GM12878 (cell line): Measurements from ENCODE around the gene ARF3. TPM values are rescaled to one million over a fixed set of nuclear protein-coding genes. Genes with fewer than 3 reads are reported as not detected.

Source experiments
- BCL11A ChIP-seq: IDR thresholded peaks from 2 replicates; pipeline ENCODE4 v1.6.1; 2011; ENCODE audit warnings: low read depth, low read length
- CREM ChIP-seq: IDR thresholded peaks from 2 replicates; pipeline ENCODE4 v1.6.1; 2014; ENCODE audit warnings: antibody characterized with exemption, low read depth
- FOS ChIP-seq: IDR thresholded peaks from 3 replicates; pipeline ENCODE4 v1.6.1; 2011; ENCODE audit warnings: borderline replicate concordance; ENCODE audit not compliant: insufficient read length; ENCODE audit errors: extremely low read depth
- POLR2AphosphoS5 ChIP-seq: IDR thresholded peaks from 2 replicates; pipeline ENCODE4 v1.6.1; 2011; ENCODE audit warnings: mild to moderate bottlenecking, low read length, inconsistent platforms
- TARDBP ChIP-seq: IDR thresholded peaks from 2 replicates; pipeline ENCODE4 v1.6.1; 2016; ENCODE audit warnings: borderline replicate concordance
- polyA plus RNA-seq, 11 experiments: library from polyadenylated mRNA; depleted of rRNA in 4 of 11; unstranded in 6 of 11; stranded (reverse) in 5 of 11; fragments of >200 nt; fragmentation: Nextera tagmentation in 4 of 11; fragmentation: Illumina TruSeq in 1 of 11; extraction: Ambion mirVana in 4 of 11; extraction: Trizol in 1 of 11; gene quantifications; 1 replicate in 1 of 11; 2 replicates in 10 of 11; pipeline versions ENCODE4 v1.2.1 to v1.2.3, GENCODE V29; 2011 to 2016; ENCODE audit warnings: inconsistent platforms in 2 of 11, missing spikeins in 2 of 11, low read depth in 1 of 11
- total RNA-seq, 4 experiments: library from RNA; depleted of rRNA in 3 of 4; stranded (reverse); fragments of >200 nt in 3 of 4; fragmentation: Illumina TruSeq in 1 of 4; extraction: Trizol in 1 of 4; gene quantifications; 2 replicates each; pipeline versions ENCODE4 v1.2.1 to v1.2.3, GENCODE V29; 2013 to 2021
- TF ChIP-seq, protein P1 (sequence below): IDR thresholded peaks from 2 replicates; pipeline ENCODE4 v1.6.1; 2012; ENCODE audit warnings: mild to moderate bottlenecking, low read depth, low read length
- TF ChIP-seq, protein P2 (sequence below): IDR thresholded peaks from 2 replicates; pipeline ENCODE4 v1.6.1; 2012; ENCODE audit warnings: low read depth, low read length, improper control_type of control experiment
- TF ChIP-seq, protein P3 (sequence below): fragments of 150-350 bp; IDR thresholded peaks from 2 replicates; pipeline ENCODE4 v1.6.1; 2016; ENCODE audit warnings: low read depth, low read length
- TF ChIP-seq, protein P4 (sequence below): fragments of 450-650 bp; IDR thresholded peaks from 2 replicates; pipeline ENCODE4 v1.6.1; 2017; ENCODE audit warnings: low read depth, mild to moderate bottlenecking, moderate library complexity

Gene ARF3
- total and polyA plus RNA-seq, 10 of the 15 experiments (the other 5 are each of a cell fraction or from before 2014, with no cell fraction given) = 8.7 to 263 (median 74.4) TPM

DNA sequence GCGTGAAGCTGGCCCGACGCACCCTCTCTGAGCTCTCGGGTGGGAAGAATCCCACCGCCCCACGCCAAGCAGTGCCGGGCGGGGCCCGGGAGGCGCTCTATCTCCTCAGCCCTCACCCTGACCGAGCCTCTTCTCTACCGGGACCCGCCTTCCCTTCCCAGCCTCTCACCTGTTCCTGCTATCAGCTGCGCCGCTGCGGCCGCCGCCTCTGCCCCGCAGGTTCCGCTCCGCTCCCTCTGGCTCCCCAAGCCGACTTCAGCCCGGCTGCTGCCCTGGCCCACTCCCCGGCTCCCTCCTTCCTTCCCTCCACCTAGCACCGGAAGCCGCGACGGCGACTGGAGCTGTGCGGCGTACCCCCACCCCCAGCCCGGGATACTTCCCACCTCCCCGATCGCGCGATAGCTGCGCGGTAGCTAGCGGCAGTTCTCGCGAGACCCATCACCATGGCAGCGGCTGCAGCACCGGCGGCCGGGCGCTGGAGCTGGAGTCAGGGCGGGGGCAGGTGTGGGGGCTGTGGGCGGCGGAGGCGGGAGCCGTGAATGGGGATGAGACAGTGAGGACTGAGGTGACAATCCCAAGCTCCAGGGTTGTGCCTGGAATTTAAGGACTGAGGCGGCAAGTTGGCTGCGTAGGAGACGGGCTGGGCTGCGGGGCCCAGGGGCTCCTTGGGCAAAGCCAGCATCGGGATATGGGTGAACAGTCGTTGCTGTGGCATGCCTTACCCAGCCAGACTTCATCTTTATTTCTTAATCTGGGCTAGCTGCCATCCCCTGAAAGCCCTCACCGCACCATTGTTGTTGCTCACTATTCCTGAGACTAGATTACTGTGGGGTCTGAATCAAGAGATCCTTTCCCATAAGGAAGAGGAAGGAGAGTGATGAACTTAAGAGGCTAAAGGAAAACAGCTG is at the start of gene ARF3 (continued):
- TF ChIP-seq, protein P1, sequence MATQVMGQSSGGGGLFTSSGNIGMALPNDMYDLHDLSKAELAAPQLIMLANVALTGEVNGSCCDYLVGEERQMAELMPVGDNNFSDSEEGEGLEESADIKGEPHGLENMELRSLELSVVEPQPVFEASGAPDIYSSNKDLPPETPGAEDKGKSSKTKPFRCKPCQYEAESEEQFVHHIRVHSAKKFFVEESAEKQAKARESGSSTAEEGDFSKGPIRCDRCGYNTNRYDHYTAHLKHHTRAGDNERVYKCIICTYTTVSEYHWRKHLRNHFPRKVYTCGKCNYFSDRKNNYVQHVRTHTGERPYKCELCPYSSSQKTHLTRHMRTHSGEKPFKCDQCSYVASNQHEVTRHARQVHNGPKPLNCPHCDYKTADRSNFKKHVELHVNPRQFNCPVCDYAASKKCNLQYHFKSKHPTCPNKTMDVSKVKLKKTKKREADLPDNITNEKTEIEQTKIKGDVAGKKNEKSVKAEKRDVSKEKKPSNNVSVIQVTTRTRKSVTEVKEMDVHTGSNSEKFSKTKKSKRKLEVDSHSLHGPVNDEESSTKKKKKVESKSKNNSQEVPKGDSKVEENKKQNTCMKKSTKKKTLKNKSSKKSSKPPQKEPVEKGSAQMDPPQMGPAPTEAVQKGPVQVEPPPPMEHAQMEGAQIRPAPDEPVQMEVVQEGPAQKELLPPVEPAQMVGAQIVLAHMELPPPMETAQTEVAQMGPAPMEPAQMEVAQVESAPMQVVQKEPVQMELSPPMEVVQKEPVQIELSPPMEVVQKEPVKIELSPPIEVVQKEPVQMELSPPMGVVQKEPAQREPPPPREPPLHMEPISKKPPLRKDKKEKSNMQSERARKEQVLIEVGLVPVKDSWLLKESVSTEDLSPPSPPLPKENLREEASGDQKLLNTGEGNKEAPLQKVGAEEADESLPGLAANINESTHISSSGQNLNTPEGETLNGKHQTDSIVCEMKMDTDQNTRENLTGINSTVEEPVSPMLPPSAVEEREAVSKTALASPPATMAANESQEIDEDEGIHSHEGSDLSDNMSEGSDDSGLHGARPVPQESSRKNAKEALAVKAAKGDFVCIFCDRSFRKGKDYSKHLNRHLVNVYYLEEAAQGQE = no peak
- TF ChIP-seq TARDBP = no peak
- TF ChIP-seq CREM = no peak
- no peak for TF ChIP-seq FOS
- TF ChIP-seq, protein P2, sequence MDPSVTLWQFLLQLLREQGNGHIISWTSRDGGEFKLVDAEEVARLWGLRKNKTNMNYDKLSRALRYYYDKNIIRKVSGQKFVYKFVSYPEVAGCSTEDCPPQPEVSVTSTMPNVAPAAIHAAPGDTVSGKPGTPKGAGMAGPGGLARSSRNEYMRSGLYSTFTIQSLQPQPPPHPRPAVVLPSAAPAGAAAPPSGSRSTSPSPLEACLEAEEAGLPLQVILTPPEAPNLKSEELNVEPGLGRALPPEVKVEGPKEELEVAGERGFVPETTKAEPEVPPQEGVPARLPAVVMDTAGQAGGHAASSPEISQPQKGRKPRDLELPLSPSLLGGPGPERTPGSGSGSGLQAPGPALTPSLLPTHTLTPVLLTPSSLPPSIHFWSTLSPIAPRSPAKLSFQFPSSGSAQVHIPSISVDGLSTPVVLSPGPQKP = no peak
- TF ChIP-seq, protein P3, sequence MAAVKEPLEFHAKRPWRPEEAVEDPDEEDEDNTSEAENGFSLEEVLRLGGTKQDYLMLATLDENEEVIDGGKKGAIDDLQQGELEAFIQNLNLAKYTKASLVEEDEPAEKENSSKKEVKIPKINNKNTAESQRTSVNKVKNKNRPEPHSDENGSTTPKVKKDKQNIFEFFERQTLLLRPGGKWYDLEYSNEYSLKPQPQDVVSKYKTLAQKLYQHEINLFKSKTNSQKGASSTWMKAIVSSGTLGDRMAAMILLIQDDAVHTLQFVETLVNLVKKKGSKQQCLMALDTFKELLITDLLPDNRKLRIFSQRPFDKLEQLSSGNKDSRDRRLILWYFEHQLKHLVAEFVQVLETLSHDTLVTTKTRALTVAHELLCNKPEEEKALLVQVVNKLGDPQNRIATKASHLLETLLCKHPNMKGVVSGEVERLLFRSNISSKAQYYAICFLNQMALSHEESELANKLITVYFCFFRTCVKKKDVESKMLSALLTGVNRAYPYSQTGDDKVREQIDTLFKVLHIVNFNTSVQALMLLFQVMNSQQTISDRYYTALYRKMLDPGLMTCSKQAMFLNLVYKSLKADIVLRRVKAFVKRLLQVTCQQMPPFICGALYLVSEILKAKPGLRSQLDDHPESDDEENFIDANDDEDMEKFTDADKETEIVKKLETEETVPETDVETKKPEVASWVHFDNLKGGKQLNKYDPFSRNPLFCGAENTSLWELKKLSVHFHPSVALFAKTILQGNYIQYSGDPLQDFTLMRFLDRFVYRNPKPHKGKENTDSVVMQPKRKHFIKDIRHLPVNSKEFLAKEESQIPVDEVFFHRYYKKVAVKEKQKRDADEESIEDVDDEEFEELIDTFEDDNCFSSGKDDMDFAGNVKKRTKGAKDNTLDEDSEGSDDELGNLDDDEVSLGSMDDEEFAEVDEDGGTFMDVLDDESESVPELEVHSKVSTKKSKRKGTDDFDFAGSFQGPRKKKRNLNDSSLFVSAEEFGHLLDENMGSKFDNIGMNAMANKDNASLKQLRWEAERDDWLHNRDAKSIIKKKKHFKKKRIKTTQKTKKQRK = no peak
- TF ChIP-seq, protein P4, sequence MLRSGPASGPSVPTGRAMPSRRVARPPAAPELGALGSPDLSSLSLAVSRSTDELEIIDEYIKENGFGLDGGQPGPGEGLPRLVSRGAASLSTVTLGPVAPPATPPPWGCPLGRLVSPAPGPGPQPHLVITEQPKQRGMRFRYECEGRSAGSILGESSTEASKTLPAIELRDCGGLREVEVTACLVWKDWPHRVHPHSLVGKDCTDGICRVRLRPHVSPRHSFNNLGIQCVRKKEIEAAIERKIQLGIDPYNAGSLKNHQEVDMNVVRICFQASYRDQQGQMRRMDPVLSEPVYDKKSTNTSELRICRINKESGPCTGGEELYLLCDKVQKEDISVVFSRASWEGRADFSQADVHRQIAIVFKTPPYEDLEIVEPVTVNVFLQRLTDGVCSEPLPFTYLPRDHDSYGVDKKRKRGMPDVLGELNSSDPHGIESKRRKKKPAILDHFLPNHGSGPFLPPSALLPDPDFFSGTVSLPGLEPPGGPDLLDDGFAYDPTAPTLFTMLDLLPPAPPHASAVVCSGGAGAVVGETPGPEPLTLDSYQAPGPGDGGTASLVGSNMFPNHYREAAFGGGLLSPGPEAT = no peak
- peak; percentile 75 for TF ChIP-seq POLR2AphosphoS5
- TF ChIP-seq BCL11A = no peak
